T-helper 2 cell treated with Interferon-gamma antibody and Interleukin-4, amounts not matched to agents 100 ng/mL and 5 ng/mL, for 36 hours (primary cell): Measurements from ENCODE around the gene AGBL3. TPM values are rescaled to one million over a fixed set of nuclear protein-coding genes. Genes with fewer than 3 reads are reported as not detected.
"Not testable (repeated sequence)": the region's sequence is repeated elsewhere in the genome, so short reads cannot be mapped to it uniquely, and the experiment has no call there.

Source experiments
- intact Hi-C: fragments of 100-400 bp; cut with micrococcal nuclease; formaldehyde crosslinking; loops from one replicate; pipeline ENCODE4 v1.15.1; 2023
- total RNA-seq: library from RNA; stranded (reverse); gene quantifications from 2 replicates; pipeline ENCODE4 v1.2.3, GENCODE V29; 2022

Gene AGBL3
- total RNA-seq, 1 donor from 2014 or later, result 2.6 TPM

DNA sequence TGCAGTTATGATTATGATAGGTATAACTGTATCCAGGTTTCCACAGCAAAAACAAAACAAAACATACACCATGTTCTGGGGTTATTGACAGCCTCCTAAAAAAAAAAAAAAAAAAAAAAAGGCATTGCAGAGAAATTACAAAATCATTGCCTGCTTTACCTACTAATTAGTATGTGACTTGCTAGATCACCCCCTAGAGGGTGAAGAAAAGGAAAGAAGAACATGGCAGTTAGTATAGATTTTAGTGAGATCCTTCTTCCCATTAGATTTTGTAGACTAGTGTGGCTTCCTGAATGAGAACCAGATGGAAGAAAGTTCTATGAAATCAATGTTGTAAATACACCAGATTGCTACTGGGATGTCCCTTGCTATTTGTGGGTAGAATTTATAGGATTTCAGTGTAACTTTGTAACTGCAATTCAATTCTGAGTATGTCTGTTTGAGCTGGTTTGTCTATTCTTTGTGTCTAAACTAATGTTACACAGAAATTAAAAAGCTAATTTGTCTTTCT lies 24.0 kb upstream of the AGBL3 start:
- intact Hi-C loops, result no loop called here

DNA sequence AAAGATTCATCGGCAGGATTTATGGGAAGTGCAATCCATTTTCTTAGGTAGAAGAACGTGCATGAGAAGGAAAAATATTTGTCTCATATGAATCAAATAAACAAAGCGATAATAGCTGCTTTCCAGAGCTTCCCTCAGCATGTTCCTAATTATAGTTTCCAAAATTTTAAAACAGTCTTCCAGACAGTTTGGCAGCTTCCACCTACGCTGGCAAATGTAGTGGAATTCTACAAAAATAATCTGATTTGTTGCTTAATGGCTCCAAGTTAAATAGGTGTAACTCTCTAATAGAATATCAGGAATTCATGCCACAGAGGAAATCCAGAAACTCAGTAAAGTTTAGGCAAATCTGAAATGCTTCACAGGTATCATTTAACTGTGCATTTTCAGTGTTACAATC lies 23.3 kb upstream of the AGBL3 start:
- intact Hi-C loops, result no loop called here

DNA sequence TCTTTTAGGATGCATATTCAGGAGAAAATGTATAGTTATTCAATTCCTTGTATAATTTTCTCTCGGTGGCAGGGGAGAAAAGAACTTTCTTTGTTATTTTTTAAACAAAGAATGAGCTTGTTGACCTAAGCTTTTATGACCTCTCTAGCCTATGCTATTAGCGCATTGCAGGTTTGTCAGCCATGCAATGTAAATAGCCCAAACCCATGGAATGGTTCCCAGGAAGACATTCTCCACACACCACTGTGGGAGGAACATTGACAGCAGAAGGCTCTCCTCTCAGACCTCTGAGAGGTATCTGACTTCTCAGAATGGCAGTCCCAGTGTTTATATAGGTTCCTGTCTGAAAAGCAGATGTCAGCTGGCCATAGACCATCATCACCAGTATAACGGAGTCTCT lies 19.6 kb upstream of the AGBL3 start:
- intact Hi-C loops, result no loop called here

DNA sequence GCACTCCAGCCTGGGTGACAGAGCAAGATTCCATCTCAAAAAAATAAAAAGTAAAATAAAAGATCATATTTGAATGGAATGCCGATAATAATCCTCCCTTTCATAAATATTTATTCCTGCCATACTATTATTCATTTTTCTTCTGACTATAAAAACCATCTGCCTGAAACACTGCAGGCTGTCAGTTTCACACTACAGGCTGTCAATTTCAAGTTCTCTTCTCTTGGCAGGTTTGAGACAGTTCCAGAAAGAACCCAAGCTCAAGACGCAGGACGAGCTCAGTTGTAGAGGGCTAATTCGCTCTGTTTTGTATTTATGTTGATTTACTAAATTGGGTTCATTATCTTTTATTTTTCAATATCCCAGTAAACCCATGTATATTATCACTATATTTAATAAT lies 18.2 kb upstream of the AGBL3 start:
- intact Hi-C loops, result no loop called here

DNA sequence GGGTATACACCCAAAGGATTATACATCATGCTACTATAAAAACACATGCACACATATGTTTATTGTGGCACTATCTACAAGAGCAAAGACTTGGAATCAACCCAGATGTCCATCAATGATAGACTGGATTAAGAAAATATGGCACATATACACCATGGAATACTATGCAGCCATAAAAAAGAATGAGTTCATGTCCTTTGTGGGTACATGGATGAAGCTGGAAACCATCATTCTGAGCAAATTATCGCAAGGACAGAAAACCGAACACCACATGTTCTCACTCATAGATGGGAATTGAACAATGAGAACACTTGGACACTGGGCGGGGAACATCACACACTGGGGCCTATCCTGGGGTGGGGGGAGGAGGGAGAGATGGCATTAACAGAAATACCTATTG lies 4.7 kb upstream of the AGBL3 start:
- intact Hi-C loops, result not testable (repeated sequence)

DNA sequence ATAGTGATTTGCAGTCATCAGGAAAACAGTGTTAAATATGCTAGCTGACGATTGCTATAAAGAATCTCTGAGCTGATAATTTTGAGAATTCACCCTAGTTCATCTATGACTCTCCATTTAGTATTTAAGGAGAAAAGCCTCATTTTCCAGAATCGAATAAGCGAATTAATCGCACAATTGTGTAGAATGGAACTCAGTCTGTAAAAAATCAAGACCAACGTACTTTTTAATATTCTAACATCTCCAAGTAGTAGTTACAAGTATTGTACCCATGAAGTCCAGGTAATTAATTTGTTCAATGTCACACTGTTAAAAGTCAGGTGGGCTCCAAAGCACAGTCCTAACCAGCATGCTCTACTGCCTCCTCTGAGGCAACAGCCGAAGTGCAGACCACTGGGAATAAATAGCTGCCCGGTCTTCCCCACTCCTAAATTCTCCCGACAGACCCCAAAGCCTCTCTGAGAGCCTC lies 380 bp upstream of the AGBL3 start:
- intact Hi-C loops, result loop anchor here (1.0 to 2.0 kb wide), 6 partner anchors 162 to 669 kb away; partner anchors contain the start of genes BPGM, CNOT4, CYREN and SLC35B4

DNA sequence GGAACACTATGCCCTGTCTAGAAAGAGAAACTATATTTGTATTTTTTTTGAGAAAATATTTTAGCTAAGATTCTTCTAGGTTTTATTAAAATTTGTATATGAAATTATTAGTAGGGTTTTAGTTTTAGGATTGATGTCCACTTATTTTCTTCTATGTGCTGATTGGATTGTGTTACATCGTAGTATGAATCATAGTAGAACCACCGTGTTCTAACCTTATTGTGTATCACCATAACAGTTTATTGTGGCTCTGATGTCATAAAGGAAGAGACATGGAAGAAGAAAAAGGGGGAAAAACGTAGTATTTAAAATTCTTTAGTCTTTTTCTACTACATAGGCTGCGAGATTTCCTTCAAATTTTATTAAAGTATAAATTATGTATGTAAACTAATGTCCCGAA lies 1.9 kb downstream of the AGBL3 start:
- intact Hi-C loops, result no loop called here

DNA sequence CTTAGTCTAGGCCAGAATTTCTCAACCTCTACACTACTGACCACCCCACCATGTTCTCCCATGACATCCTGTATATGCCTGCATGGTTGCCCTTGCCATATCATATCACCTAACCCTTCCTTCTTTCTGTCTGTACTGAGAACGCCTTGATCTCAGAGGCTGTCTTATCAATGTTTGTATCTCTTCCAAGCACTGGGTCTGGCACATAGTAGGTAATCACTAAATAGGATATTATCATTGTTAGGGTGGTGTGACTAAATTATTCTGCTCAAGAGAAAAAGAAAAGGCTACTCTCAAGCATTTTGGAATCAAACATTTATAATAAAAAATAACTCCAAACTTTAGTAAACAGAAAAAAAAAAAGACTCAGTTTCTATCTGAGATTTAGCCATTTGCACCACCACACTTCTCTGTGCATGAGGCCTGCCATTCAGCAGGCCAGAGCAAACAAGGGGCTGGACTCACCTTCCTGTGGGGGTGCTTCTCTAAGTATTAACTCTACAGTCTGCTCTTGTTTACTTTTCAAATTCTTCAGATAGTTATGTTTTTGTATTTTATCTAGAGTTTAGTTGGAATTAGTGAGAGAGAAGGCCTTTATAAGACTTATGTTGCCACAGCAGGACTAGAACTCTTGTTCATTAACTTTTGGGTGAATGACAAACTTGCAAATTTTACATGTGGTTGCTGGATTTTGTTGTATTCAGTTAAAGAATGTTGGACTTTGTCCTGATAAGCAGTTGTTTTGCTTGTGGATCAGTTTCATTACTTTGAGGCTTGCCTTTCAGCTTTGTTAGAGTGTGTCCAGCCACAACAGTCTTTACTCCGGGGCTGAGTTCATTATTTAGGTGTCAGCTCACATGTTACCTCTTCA lies 5.4 kb downstream of the AGBL3 start:
- intact Hi-C loops, result no loop called here

DNA sequence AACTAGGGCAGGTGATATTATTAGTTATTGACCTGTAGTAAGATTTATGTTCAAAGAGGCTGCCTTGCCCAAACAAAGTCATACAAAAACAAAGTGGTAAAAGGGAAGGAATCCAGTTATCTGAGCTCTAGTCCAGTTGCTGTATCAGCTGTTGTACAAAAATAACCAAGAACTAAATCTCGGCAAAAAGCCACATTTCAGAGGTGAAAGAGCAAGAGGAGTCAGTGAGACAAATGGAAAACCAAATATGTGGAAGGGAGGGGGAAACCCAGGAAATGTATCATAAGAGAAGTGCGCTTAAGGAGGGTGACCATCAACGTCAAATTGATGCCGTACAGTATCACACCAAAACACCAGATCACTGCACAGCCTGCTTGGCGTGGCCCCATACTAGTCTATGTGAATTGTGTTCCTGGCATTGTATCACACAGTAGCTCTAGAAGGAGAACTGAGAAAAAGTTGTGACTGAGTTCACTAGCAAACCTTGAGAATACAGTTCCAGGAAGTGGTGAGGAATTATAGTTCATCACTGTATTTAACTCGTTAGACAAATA lies 6.4 kb downstream of the AGBL3 start:
- intact Hi-C loops, result no loop called here

DNA sequence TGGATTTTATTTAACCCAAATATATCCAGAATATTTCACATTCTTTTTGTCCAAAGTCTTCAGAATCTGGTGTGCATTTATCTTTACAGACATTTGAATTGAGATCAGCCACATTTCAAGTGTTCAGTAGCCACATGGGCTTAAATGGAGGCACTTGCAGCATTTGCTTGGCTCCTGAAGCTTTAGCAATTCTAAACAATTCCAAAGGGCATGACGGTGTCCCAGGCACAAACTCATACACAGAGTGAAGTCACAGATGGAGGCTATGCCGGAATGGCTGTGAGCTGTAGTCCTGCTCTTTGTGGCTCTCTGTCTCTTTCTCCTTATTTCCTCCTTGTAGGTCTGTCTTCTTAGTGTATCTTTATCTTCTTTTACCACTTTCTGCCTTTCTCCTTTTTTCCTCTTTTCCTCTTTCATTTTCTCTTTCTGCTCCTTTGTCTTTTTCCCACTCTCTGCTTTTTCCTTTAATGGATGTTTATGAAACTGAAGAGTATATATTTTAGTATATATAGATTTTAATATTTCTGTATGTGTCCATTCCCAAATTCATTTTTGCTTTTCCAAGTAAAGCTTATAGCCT lies 7.7 kb downstream of the AGBL3 start:
- intact Hi-C loops, result no loop called here

DNA sequence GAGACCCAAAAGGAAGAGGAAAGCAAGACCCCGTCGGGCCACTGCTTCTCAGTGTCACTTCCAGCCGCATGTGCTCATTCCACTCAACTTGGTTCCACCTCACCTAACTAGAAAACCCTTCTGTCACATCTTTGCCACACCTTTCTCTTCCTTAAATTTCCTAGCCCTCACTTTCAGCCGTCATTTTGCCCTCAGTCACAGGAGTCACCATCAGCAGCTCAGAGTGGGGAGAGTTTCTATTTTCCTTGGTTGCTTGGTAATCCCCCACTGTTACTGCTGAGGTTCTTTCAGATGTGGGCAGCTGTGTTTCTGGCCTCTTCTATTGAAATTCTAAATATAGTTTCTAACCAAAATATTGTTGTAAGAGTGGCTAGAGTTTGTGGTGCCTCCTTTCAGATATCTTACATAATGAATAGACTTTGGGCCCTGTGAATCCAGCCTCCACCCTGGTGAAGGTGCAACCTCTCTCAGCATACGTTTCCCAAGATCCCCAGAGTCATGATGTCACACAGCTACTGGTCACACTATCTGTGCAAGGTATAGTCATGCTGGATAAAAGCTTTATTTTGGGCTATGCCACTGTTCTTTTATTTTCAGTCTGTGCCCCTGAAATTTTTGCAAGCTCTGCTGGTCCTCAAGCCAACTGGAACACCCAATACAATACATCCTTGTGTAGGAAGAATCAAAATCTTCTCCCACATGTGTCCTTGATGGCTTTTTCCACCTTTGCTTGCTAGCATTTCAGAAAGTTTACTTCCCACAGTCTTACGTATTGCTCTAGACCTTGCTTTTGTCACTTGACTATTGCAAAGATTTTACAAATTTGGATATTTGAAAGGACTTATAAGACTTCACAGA lies 9.2 kb downstream of the AGBL3 start:
- intact Hi-C loops, result no loop called here

DNA sequence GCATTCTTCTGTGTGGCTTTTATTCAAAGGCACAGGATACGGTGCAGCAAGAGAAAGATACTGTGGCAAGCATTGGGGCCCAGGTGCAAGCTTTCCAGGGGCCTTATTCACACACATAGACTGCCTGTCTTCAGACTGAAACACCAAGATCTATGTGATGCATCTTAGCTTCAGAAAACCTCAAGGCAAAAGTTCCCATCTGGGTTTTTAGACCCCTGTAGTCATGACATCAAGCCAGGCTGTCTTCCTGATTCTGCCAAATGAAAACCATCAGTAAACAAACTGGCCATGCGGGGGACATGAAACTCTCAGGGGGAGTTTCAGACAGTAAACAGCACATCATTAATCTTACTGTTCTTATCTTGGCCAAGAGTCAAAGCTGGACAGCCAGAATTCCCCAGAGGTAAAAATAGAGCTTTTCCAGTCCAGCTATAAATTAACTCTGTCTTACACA lies 9.8 kb downstream of the AGBL3 start:
- intact Hi-C loops, result no loop called here

DNA sequence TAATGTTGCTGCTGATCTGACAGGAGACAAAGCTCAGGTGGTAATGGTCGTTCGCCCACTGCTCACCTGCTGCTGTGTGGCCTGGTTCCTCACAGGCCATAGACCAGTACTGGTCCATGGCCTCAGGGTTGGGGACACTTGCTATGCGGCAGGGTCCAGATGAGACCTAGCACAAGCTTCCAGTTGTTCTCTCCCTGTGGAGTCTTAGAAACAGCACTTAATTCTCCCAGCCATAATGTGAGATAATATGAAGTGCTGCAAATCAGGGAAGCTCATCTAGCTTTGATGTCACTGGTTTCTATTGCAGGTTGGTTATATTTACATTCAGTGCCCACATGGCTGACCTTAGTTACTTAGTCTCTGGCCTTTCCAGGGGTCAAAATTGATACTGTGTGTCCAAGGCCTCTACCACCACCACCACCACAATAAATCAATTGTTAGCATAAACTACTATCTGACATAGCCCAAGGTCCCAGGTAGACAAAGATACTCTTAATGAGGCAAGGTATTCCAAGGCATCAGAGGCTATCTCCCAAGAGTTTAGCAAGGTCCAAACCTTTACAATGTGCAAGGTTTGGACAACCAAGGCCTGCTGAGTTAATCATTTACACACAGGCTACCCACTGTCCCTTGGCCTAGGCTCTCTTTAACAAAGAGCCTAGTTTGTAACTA lies 11.0 kb downstream of the AGBL3 start:
- intact Hi-C loops, result no loop called here

DNA sequence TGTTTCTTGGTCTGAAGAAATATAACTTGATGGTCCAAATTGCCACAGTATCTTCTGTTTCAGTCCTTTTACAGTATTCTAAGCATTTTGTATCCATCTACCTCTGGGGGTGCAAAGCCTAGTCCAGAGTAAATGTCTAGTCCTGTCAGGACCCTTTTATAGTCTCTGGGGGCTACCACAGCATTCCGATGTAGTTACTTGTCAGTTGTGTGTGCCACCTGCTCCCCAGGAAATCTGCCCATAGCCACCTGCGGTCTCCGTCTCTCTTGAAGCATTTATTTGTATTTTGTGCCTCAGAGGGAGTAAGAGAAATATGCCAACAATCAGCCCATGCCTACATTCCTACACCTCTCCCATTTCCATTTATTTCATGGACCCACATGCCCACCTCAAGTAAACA lies 12.8 kb downstream of the AGBL3 start:
- intact Hi-C loops, result no loop called here

DNA sequence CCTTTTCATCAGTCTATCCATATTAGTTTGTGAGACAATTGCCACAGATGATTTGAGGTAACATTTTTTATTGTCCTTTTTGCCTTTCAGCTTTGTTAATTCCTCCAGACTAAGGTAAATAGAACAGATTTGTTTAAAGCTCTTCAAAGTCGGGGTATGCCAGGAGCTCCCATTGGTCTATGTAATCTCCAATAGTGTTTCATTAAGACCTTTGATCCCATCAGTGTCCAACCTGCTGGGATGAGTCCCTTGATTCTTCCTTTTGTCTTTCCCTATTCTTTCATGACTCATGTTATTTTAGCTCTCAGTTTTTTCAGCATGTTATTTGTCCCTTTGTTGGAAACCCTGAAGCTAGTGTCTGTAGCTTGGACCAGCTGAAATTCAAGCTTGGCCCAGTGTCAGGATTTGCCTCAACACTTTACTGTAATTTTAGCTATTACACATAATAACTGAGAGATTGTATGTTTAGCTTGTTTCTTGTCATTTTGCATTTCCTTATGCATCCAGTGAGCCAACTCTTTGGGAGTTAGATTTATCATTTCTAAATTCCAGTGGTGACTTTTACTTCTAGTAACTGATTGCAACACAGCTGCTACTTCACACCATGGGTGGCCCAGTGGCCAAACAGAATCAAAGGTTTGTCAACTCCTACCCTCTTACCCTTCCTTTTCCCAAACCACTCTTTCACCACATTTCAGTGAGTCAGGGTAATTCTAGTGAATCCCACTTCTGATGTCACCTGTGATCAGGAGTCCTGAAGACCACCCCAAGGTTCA lies 15.3 kb downstream of the AGBL3 start:
- intact Hi-C loops, result no loop called here

DNA sequence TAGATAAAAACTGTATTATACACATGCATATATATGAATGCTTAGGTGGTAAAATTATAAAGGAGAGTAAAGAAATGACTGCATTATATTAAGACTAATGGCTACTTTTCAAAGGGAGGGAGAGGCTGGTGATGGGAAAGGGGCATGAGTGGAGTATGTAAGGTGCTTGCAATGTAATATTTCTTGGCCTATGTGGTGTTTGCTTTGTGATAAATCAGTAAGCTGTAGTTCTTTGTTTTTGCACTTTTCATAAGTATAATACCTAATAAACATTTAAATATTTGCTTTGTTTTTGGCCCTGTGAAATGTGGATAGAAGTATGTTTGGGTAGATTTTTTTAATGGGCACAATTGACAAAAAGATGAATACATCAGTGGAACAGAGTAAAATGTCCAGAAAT lies 25.9 kb downstream of the AGBL3 start:
- intact Hi-C loops, result no loop called here

DNA sequence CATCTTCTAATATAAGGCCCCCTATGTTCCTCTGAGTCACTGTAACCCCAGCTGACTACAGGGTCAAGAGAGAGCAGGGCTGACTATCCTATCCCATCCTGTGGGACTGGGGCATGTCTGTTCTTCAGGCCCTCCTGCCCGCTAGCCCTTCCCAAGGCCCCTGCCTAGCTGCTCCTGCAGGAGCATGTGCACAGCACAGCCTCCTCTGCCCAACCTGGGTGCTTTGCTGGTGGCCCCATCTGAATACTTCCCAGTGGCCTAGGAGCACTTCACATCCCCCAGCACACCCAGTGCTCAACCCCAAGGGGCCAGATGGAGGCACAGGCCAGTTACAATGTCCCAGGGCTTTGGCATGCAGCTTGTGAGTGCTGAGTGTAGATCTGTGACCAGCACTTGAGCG lies 37.3 kb downstream of the AGBL3 start:
- intact Hi-C loops, result no loop called here

DNA sequence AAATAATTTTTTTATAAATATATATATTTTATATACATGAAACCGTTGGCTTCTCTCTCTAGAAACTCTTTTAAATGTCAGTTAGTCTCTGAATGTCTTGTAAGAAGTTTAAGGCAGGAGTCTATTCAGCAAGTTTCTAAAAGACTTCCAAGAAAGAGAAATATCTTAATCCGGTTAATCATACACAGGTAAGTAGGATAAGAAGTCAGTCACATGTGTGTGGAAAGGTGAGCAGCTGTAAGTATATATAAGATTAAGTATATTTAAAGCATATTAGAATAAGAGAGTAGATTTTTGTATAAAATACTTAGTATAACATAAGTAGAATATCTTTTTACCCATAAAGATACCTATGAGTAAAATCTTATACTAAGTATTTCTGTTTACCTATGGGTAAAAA lies 48.9 kb downstream of the AGBL3 start:
- intact Hi-C loops, result no loop called here

DNA sequence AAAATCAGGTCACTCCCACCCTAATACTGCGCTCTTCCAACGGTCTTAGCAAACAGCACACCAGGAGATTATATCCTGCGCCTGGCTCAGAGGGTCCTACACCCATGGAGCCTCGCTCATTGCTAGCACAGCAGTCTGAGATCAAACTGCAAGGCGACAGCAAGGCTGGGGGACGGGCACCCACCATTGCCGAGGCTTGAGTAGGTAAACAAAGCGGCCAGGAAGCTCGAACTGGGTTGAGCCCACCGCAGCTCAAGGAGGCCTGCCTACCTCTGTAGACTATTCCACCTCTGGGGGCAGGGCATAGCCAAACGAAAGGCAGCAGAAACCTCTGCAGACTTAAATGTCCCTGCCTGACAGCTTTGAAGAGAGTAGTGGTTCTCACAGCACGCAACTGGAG lies 80.7 kb downstream of the AGBL3 start:
- intact Hi-C loops, result not testable (repeated sequence)

DNA sequence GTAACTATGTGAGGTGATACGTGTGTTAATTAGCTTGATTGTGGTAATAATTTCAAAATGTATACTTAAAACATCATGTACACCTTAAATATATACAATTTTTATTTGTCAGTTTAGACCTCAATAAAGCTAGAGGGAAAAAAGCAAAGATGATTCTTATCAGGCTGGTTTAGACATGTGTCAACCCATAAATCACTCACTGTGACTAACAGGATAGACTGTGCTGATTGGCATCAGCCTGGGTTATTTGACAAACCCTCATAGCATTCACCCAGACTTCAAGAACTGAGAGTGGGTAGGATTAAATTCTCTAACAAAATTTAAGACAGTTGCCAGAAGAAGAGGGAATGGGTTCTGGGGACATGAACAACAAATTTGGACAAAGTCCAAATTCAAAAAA lies 87.8 kb downstream of the AGBL3 start:
- intact Hi-C loops, result no loop called here
